Cardiac fibroblast (primary cell): ENCODE measurements around the gene LOC128125822.
A peak's percentile ranks its signal among the peaks of the same experiment; 100 is the strongest.
"Not testable (repeated sequence)": the region's sequence is repeated elsewhere in the genome, so short reads cannot be mapped to it uniquely, and the experiment has no call there.

Source experiments
- DNase-seq, 2 donors: peaks; one replicate each; pipeline versions ENCODE4 v3.0.0 to v3.0.0-alpha.2; 2010; ENCODE audit warnings: low read depth in 2 of 2
- H3K4me3 ChIP-seq, 2 donors: replicated peaks in 1 of 2; 1 replicate in 1 of 2; 2 replicates in 1 of 2; pipeline ENCODE4 v1.5.1; 2011; ENCODE audit warnings: low read depth in 2 of 2, low read length in 2 of 2, mild to moderate bottlenecking in 2 of 2, moderate library complexity in 1 of 2
- TF ChIP-seq, protein P1 (sequence below): IDR thresholded peaks from one replicate; pipeline ENCODE4 v1.5.1; 2011; ENCODE audit warnings: low read depth, mild to moderate bottlenecking, low read length, inconsistent platforms

LOC128125822 gene

GRCh38 chr6:63580704-63580961 lies 8.4 kb downstream of the LOC128125822 start:
- no peak overlapping the region for H3K4me3 ChIP-seq
- DNase-seq: no peak
- TF ChIP-seq, protein P1, sequence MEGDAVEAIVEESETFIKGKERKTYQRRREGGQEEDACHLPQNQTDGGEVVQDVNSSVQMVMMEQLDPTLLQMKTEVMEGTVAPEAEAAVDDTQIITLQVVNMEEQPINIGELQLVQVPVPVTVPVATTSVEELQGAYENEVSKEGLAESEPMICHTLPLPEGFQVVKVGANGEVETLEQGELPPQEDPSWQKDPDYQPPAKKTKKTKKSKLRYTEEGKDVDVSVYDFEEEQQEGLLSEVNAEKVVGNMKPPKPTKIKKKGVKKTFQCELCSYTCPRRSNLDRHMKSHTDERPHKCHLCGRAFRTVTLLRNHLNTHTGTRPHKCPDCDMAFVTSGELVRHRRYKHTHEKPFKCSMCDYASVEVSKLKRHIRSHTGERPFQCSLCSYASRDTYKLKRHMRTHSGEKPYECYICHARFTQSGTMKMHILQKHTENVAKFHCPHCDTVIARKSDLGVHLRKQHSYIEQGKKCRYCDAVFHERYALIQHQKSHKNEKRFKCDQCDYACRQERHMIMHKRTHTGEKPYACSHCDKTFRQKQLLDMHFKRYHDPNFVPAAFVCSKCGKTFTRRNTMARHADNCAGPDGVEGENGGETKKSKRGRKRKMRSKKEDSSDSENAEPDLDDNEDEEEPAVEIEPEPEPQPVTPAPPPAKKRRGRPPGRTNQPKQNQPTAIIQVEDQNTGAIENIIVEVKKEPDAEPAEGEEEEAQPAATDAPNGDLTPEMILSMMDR: no peak

DNA sequence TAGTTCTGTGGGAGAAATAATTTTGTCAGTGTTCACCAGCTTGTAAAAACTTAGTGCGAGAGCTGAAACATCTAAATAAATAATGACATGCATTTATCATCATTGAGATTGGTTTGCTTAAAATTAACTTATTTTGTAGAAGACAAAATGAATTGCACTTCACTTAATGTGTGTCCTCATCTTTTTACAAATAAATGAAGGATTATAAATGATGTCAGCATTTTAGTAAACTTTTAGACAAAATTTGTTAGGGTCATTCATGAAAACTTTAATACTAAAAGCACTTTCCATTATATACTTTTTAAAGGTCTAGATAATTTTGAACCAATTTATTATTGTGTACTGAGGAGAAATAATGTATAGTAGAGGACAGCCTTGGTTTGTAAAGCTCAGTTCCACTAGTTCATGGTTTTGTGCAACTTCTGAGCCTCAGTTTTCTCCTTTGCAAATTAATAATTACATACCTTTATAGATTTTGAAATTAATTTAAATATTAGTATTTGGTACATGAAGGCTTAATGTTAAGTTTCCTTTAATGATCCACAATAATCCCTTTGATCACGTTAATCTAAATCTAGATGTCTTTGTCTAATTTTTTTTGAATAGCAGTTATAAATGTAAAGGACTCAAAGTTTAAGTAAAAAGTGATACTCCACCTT lies 9.2 kb downstream of the LOC128125822 start:
- TF ChIP-seq, protein P1: no peak
- no peak overlapping the region for H3K4me3 ChIP-seq
- no peak for DNase-seq

DNA sequence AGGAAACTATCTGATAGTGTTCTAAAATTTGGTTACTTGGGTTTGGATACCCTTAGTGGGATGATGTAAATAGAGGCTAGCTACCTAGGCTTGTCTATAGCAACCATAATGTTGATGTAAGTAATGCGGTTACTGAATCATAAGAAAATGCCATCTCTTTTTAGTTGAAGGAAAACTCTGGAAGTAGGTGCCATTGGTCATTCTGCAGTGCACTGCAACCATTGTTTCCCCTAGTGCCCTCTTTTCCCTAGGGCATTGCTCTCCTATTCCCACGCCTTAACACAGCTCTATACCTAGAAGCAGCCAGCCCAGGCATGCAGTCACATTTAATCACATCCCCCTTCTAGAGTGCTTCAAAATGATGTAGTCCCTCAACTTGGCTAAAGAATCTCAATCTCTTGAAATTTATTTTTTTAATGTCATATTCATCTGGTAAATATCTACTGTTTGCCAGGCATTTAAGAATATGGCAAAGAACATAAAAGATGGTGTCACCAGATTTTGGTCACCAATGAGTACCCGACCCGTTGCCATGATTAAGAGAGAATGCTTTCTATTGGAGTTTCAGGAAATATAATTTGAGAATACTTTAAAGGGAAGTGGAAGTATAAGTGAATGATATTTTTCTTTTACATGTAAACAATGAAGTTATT lies 10.4 kb downstream of the LOC128125822 start:
- no peak for DNase-seq
- TF ChIP-seq, protein P1: no peak
- no peak overlapping the region for H3K4me3 ChIP-seq

DNA sequence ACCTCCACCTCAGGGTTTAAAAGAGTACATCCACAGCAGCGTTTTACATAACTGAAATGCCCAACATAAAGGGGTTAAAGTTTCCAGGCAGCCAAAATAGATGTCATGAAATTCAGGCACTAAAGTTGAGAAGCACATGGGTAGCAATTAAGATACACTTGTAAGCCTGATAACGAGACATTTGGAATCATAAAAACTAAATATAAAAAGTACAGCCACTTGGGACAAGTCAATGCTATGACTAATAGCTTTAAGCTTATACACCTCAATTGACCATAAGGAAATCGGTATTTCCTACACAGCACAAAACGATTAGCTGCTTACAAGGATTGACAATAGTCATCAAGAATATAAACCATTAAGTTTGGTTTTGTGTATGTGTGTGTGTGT lies 11.8 kb downstream of the LOC128125822 start:
- TF ChIP-seq, protein P1: no peak
- no peak overlapping the region for H3K4me3 ChIP-seq
- no peak for DNase-seq

GRCh38 chr6:63584566-63584965 lies 12.3 kb downstream of the LOC128125822 start:
- no peak overlapping the region for H3K4me3 ChIP-seq
- TF ChIP-seq, protein P1: no peak
- DNase-seq: no peak

- H3K4me3 ChIP-seq, DNase-seq: not testable (repeated sequence)
Measured at GRCh38 chr6:63585652-63586051, 13.4 kb downstream of the LOC128125822 start.

- H3K4me3 ChIP-seq: no peak overlapping the region
- DNase-seq: peak in 1 of 2 donors; percentile 28
- TF ChIP-seq, protein P1: no peak
Measured at GRCh38 chr6:63589952-63590411, 17.7 kb downstream of the LOC128125822 start.
